ENCODE data around the gene CASZ1.

DNA sequence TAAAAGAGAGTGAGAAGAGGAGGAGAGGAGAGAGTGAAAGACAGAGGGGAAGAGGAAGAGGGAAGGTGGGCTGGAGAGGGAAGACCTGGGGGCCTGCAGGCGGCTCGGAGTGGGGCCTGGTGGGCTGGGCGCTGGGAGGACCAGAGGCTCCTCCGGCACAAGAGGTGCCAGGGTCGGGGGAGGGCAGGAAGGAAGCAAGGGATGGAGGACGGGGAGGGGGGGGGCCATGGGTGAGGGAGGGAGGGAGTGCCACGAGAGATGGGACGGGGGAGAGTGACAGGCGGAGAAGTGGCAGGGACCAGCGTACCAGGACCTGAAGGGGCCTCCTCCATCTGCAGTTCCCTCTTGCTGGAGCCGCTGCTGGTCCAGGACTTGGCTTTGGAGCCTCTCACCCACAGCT, 87.7 kb downstream of the CASZ1 start:
- TF ChIP-seq, protein P1, sequence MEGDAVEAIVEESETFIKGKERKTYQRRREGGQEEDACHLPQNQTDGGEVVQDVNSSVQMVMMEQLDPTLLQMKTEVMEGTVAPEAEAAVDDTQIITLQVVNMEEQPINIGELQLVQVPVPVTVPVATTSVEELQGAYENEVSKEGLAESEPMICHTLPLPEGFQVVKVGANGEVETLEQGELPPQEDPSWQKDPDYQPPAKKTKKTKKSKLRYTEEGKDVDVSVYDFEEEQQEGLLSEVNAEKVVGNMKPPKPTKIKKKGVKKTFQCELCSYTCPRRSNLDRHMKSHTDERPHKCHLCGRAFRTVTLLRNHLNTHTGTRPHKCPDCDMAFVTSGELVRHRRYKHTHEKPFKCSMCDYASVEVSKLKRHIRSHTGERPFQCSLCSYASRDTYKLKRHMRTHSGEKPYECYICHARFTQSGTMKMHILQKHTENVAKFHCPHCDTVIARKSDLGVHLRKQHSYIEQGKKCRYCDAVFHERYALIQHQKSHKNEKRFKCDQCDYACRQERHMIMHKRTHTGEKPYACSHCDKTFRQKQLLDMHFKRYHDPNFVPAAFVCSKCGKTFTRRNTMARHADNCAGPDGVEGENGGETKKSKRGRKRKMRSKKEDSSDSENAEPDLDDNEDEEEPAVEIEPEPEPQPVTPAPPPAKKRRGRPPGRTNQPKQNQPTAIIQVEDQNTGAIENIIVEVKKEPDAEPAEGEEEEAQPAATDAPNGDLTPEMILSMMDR (IDR thresholded peaks at IDR 0.05): no peak
- TF ChIP-seq POLR2A (IDR thresholded peaks at IDR 0.05): no peak

Data from lower leg skin (tissue), 3 donors.